Posterior vena cava (tissue), 2 donors: ENCODE data around the gene PLCB2. TPM values are rescaled to one million over a fixed set of nuclear protein-coding genes. Genes with fewer than 3 reads are reported as not detected.

Experiments
- DNase-seq: peaks from one replicate; pipeline ENCODE4 v3.0.0-alpha.2; 2020; ENCODE audit warnings: low spot score
- intact Hi-C, 2 donors: fragments of 100-400 bp; cut with DNase I; formaldehyde crosslinking; loops; one replicate each; pipeline versions ENCODE4 v1.14.1 to v1.14.2; 2022 to 2023
- total RNA-seq, 2 donors: library from RNA; stranded (reverse); fragmentation: NEBNext Ultra II Directional; extraction: Animal tissue kit (Norgen Biotek cat#: 25700); gene quantifications; one replicate each; pipeline ENCODE4 v1.2.1, GENCODE V29; 2021
- donor health status: DM: yes; HTN: yes; CAD: no.
- donor health status: DM: yes; HTN: yes; CAD: no.

Gene PLCB2
- total RNA-seq, 2 donors from 2014 or later = 20.8 to 29.0 TPM

GRCh38 chr15:40342416-40343320, 34.9 kb upstream of the PLCB2 start:
- intact Hi-C loops = loop anchor here in 1 of 2 donors (10.0 kb wide), 1 partner anchor 1138 kb away; no protein-coding TSS in a partner anchor
- DNase-seq = no peak

- intact Hi-C loops = loop anchor here in 1 of 2 donors (10.0 kb wide), 1 partner anchor 1136 kb away; no protein-coding TSS in a partner anchor
- DNase-seq = peak; percentile 96
These were observed 33.1 kb upstream of the PLCB2 start, which contains the start of gene CCDC9B for GRCh38 chr15:40340740-40341400. Gene CCDC9B, minus strand, starts transcription at chr15:40340939. Its CDS starts 120 bp downstream, at chr15:40340819.

GRCh38 chr15:40340038-40340739, 32.5 kb upstream of the PLCB2 start:
- DNase-seq = peak; percentile 91
- intact Hi-C loops = loop anchor here in 1 of 2 donors (10.0 kb wide), 1 partner anchor 1135 kb away; no protein-coding TSS in a partner anchor

- intact Hi-C loops = no loop called here
- DNase-seq = peak; percentile 79
These were observed 31.8 kb upstream of the PLCB2 start for GRCh38 chr15:40339621-40339945.

- intact Hi-C loops = no loop called here
- peak; percentile 81 for DNase-seq
These were observed 31.3 kb upstream of the PLCB2 start for GRCh38 chr15:40338921-40339620.

GRCh38 chr15:40338041-40338657, 30.4 kb upstream of the PLCB2 start:
- DNase-seq = peak; percentile 87
- intact Hi-C loops = no loop called here

- intact Hi-C loops = no loop called here
- peak; percentile 80 for DNase-seq
These were observed 29.9 kb upstream of the PLCB2 start for GRCh38 chr15:40337597-40337996.

- intact Hi-C loops = no loop called here
- DNase-seq = no peak
These were observed 29.0 kb upstream of the PLCB2 start for GRCh38 chr15:40336744-40337122.

- DNase-seq = peak; percentile 77
- intact Hi-C loops = no loop called here
These were observed 28.4 kb upstream of the PLCB2 start for GRCh38 chr15:40335938-40336743.

- intact Hi-C loops = no loop called here
- no peak for DNase-seq
These were observed 27.4 kb upstream of the PLCB2 start for GRCh38 chr15:40334941-40335795.

- intact Hi-C loops = no loop called here
These were observed 26.8 kb upstream of the PLCB2 start for GRCh38 chr15:40334541-40334940.

GRCh38 chr15:40333922-40334492, 26.3 kb upstream of the PLCB2 start:
- DNase-seq = peak; percentile 91
- intact Hi-C loops = no loop called here

More at GRCh38 chr15:40334541-40334940, 26.8 kb upstream of the PLCB2 start:
- DNase-seq = no peak

- DNase-seq = no peak
- intact Hi-C loops = no loop called here
These were observed 24.5 kb upstream of the PLCB2 start for GRCh38 chr15:40332113-40332781.

GRCh38 chr15:40331637-40332036, 23.9 kb upstream of the PLCB2 start:
- DNase-seq = no peak
- intact Hi-C loops = no loop called here

GRCh38 chr15:40331026-40331425, 23.3 kb upstream of the PLCB2 start:
- intact Hi-C loops = no loop called here

GRCh38 chr15:40330368-40330836, 22.7 kb upstream of the PLCB2 start:
- intact Hi-C loops = no loop called here
- DNase-seq = peak; percentile 38

More at GRCh38 chr15:40331026-40331425, 23.3 kb upstream of the PLCB2 start:
- peak; percentile 40 for DNase-seq
